K562 (cell line): Measurements from ENCODE around the gene ARHGAP25. TPM values are rescaled to one million over a fixed set of nuclear protein-coding genes. Genes with fewer than 3 reads are reported as not detected.

Experiments used
- ATAC-seq: fragments of 200-7000 bp; cut with Tn5 transposase; 3 replicates; pipeline ENCODE4 v1.9.1; 2020; ENCODE audit warnings: moderate library complexity
- BruUV-seq: library from RNA; stranded (reverse); fragments of 400-500 nt; replicated peaks from 2 replicates; lab custom pipeline; 2021; lab: Mats Ljungman, UMichigan
- CTCF ChIA-PET: fragments of 300-600 bp; formaldehyde crosslinking; extraction: SDS; loops from one replicate; lab custom pipeline; 2021; ENCODE audit warnings: low intra/inter-chr PET ratio; lab: Yijun Ruan, JAX
- POLR2A ChIA-PET: fragments of 300-600, 350-650 bp; sonication (Branson Sonifier 250); formaldehyde crosslinking; extraction: SDS; loops from one replicate; lab custom pipeline; 2021; ENCODE audit warnings: antibody characterized with exemption, inconsistent platforms; lab: Yijun Ruan, JAX
- DNase-seq, 4 experiments: peaks; one replicate each; pipeline versions ENCODE4 v3.0.0 to v3.0.0-alpha.2; 2011 to 2018; ENCODE audit warnings: low spot score in 3 of 4, mixed read lengths in 3 of 4; ENCODE audit errors: extremely low read depth in 1 of 4
- FAIRE-seq: peaks from 2 replicates; lab custom pipeline; 2011; peaks lifted over from hg19 to GRCh38; lab: Jason Lieb, UNC
- H2AFZ ChIP-seq: 2 replicates; pipeline ENCODE4 v1.6.0; 2011; ENCODE audit warnings: low read depth, low read length, control low read depth, inconsistent platforms
- H3K27ac ChIP-seq: fragments of 200-600 bp; 3 replicates; pipeline ENCODE4 v1.8.0; 2011; ENCODE audit warnings: low read depth, mild to moderate bottlenecking, control low read depth, inconsistent platforms, low read length, moderate library complexity, mixed read lengths; ENCODE audit errors: extremely low read depth
- H3K27me3 ChIP-seq, 2 experiments: fragments of 300-600 bp in 1 of 2; 2 replicates in 1 of 2; 3 replicates in 1 of 2; pipeline versions ENCODE4 v1.6.0 to v1.8.0; 2011; ENCODE audit warnings: inconsistent platforms in 2 of 2, low read length in 2 of 2, mild to moderate bottlenecking in 1 of 2, mixed read lengths in 1 of 2, moderate library complexity in 1 of 2; ENCODE audit not compliant: control insufficient read depth in 2 of 2, insufficient read depth in 2 of 2
- H3K36me3 ChIP-seq: fragments of 300-600 bp; 3 replicates; pipeline ENCODE4 v1.8.0; 2011; ENCODE audit warnings: mild to moderate bottlenecking, low read length, inconsistent platforms; ENCODE audit not compliant: control insufficient read depth, insufficient read depth
- H3K4me1 ChIP-seq, 2 experiments: fragments of 200-600 bp in 1 of 2; replicated peaks in 1 of 2; 2 replicates in 1 of 2; 3 replicates in 1 of 2; pipeline versions ENCODE4 v1.5.1 to v1.8.0; 2011; ENCODE audit warnings: inconsistent platforms in 2 of 2, low read length in 2 of 2, mild to moderate bottlenecking in 1 of 2, mixed read lengths in 1 of 2, moderate library complexity in 1 of 2; ENCODE audit not compliant: control insufficient read depth in 2 of 2, insufficient read depth in 2 of 2
- H3K4me2 ChIP-seq: 2 replicates; pipeline ENCODE4 v1.6.1; 2011; ENCODE audit warnings: low read length, control low read depth, inconsistent platforms, mixed read lengths; ENCODE audit not compliant: insufficient read depth
- H3K4me3 ChIP-seq: fragments of 200-600 bp; sonication (generic), shearing (Covaris generic); 2 replicates; pipeline ENCODE4 v1.5.1; 2016; ENCODE audit warnings: control low read depth, inconsistent platforms
- H3K79me2 ChIP-seq: fragments of 200-600 bp; 3 replicates; pipeline ENCODE4 v1.8.0; 2011; ENCODE audit warnings: low read length, inconsistent platforms; ENCODE audit not compliant: control insufficient read depth, insufficient read depth
- H3K9ac ChIP-seq, 2 experiments: 2 replicates each; pipeline versions ENCODE4 v1.6.0 to v1.6.1; 2011; ENCODE audit warnings: low read depth in 2 of 2, low read length in 2 of 2, control low read depth in 1 of 2, inconsistent platforms in 1 of 2, mild to moderate bottlenecking in 1 of 2, mixed read lengths in 1 of 2; ENCODE audit not compliant: insufficient read depth in 1 of 2
- H3K9me1 ChIP-seq: one replicate; pipeline ENCODE4 v1.6.0; 2011; ENCODE audit warnings: inconsistent platforms, mild to moderate bottlenecking, low read length, moderate library complexity; ENCODE audit not compliant: control insufficient read depth, insufficient read depth
- H3K9me3 ChIP-seq: replicated peaks from 2 replicates; pipeline ENCODE4 v1.5.1; 2011; ENCODE audit warnings: low read depth, low read length, inconsistent platforms; ENCODE audit not compliant: control insufficient read depth, insufficient read depth
- H4K20me1 ChIP-seq: replicated peaks from 2 replicates; pipeline ENCODE4 v1.6.1; 2011; ENCODE audit warnings: low read length, inconsistent platforms, mixed read lengths; ENCODE audit not compliant: control insufficient read depth, insufficient read depth
- HDAC3 ChIP-seq: fragments of 450-650 bp; IDR thresholded peaks from 2 replicates; pipeline ENCODE4 v1.6.1; 2018; ENCODE audit warnings: borderline replicate concordance, mild to moderate bottlenecking, moderate library complexity; ENCODE audit not compliant: partially characterized antibody
- PTTG1 ChIP-seq: fragments of 450-650 bp; IDR thresholded peaks from 2 replicates; pipeline ENCODE4 v1.6.1; 2016; ENCODE audit warnings: low read depth, mild to moderate bottlenecking, missing genetic modification characterization, missing compliant biosample characterization
- ZNF316 ChIP-seq: fragments of 450-650 bp; IDR thresholded peaks from 2 replicates; pipeline ENCODE4 v1.6.1; 2016
- ZNF318 ChIP-seq, 2 experiments: fragments of 450-650 bp; IDR thresholded peaks; 2 replicates each; pipeline ENCODE4 v1.6.1; 2016; ENCODE audit warnings: mild to moderate bottlenecking in 2 of 2, borderline replicate concordance in 1 of 2, low read depth in 1 of 2, moderate library complexity in 1 of 2
- ZNF354B ChIP-seq: fragments of 250-450 bp; sonication (Bioruptor Pico); IDR thresholded peaks from 2 replicates; pipeline ENCODE4 v1.4.0; 2020
- ZNF445 ChIP-seq: fragments of 250-450 bp; sonication (Bioruptor Pico); IDR thresholded peaks from 2 replicates; pipeline ENCODE4 v1.4.0; 2020; ENCODE audit warnings: low read depth, mild to moderate bottlenecking, moderate library complexity
- ZNF79 ChIP-seq: fragments of 250-450 bp; sonication (Bioruptor Pico); IDR thresholded peaks from 2 replicates; pipeline ENCODE4 v1.4.0; 2020; ENCODE audit warnings: low read depth, mild to moderate bottlenecking, moderate library complexity
- WGBS: fragments of 100-300 bp; shearing (Covaris generic); methylation state at CpG from one replicate; pipeline ENCODE4 v1.1.6; 2016; ENCODE audit warnings: low coverage, mixed read lengths; ENCODE audit not compliant: insufficient coverage; ENCODE audit errors: missing lambda C conversion rate; 5-methylcytosine and 5-hydroxymethylcytosine counted together
- in situ Hi-C: fragments of 300-500 bp; cut with MboI; formaldehyde crosslinking; loops from 4 replicates; pipeline ENCODE4 v1.15.0; 2018; ENCODE audit warnings: inconsistent platforms, mixed read lengths
- intact Hi-C: fragments of 100-400 bp; cut with micrococcal nuclease; formaldehyde crosslinking; loops from 2 replicates; pipeline ENCODE4 v1.14.2; 2022
- polyA plus RNA-seq, 8 experiments: library from polyadenylated mRNA; depleted of rRNA in 4 of 8; stranded (reverse) in 5 of 8; unstranded in 3 of 8; fragments of >200 nt; fragmentation: Nextera tagmentation in 2 of 8; fragmentation: Illumina TruSeq in 1 of 8; extraction: Ambion mirVana in 2 of 8; extraction: Trizol in 1 of 8; gene quantifications; 2 replicates each; pipeline versions ENCODE4 v1.2.1 to v1.2.3, GENCODE V29; 2011 to 2014; ENCODE audit warnings: inconsistent platforms in 1 of 8, missing spikeins in 1 of 8
- total RNA-seq, 7 experiments: library from RNA; depleted of rRNA in 6 of 7; stranded (reverse); fragments of >200 nt in 6 of 7; fragmentation: Illumina TruSeq in 2 of 7; extraction: Trizol in 2 of 7; gene quantifications; 2 replicates each; pipeline versions ENCODE4 v1.2.1 to v1.2.3, GENCODE V29; 2011 to 2021; ENCODE audit warnings: low replicate concordance in 1 of 7

ARHGAP25 gene
- total and polyA plus RNA-seq, 9 of the 15 experiments (the other 6 are each of a cell fraction or from before 2014, with no cell fraction given), result 4.9 to 14.8 (median 10.7) TPM

GRCh38 chr2:68767996-68768395 lies 33.4 kb downstream of the ARHGAP25 start:
- ATAC-seq (no peak), DNase-seq (no peak), FAIRE-seq (no peak)
- Histone ChIP-seq H3K9me1 (no peaks in the 10 kb centered on the region), H3K79me2 (no peaks in the 10 kb centered on the region), H3K4me3 (no peak overlapping the region), H3K4me2 (peak overlapping the region; percentile 34; the same call in 1 of the 2 replicates), H3K9me3 (no peaks in the 10 kb centered on the region), H3K4me1 (peaks cover 8 to 90% of the 10 kb centered on the region in 2 experiments), H4K20me1 (no peaks in the 10 kb centered on the region), H3K9ac (no peak overlapping the region), H2AFZ (peak overlapping the region; percentile 90; the same call in 1 of the 2 replicates), H3K36me3 (no peaks in the 10 kb centered on the region), H3K27ac (no peak overlapping the region), H3K27me3 (no peaks in the 10 kb centered on the region)
- 75% methylated on average over 4 of the region's 4 CpGs for WGBS
- intact Hi-C loops (loop anchor here (5.0 kb wide), 1 partner anchor 69 kb away; no protein-coding TSS in a partner anchor), in situ Hi-C loops (no loop called here)
- no TSS peak for BruUV-seq
- POLR2A ChIA-PET, result interaction anchor here (1.2 kb wide), 1 partner anchor 14 kb away, joined by 3 read pairs; no protein-coding TSS in a partner anchor
- TF ChIP-seq ZNF445 (CRISPR knock-in tag), result no peak
- TF ChIP-seq PTTG1 (tag), result no peak
- CTCF ChIA-PET, result interaction anchor here (0.6 kb wide), 1 partner anchor 301 kb away, joined by 3 read pairs; the partner anchor contains the start of genes APLF and FBXO48

GRCh38 chr2:68768461-68768860 lies 33.9 kb downstream of the ARHGAP25 start:
- Histone ChIP-seq H3K9me1 (no peaks in the 10 kb centered on the region), H3K27me3 (no peaks in the 10 kb centered on the region), H2AFZ (no peak overlapping the region), H3K9ac (no peak overlapping the region), H3K27ac (no peak overlapping the region), H3K79me2 (no peaks in the 10 kb centered on the region), H3K4me1 (peaks cover 8 to 91% of the 10 kb centered on the region in 2 experiments), H3K4me2 (no peak overlapping the region), H3K4me3 (no peak overlapping the region), H4K20me1 (no peaks in the 10 kb centered on the region), H3K36me3 (no peaks in the 10 kb centered on the region), H3K9me3 (no peaks in the 10 kb centered on the region)
- in situ Hi-C loops (no loop called here), intact Hi-C loops (loop anchor here (5.0 kb wide), 1 partner anchor 69 kb away; no protein-coding TSS in a partner anchor)
- FAIRE-seq (no peak), DNase-seq (no peak), ATAC-seq (no peak)
- BruUV-seq, result no TSS peak
- WGBS, result 47% methylated on average over 3 of the region's 3 CpGs
- ChIA-PET POLR2A (interaction anchor here (1.2 kb wide), 1 partner anchor 14 kb away, joined by 3 read pairs; no protein-coding TSS in a partner anchor), CTCF (interaction anchor here (0.6 kb wide), 1 partner anchor 301 kb away, joined by 3 read pairs; the partner anchor contains the start of genes APLF and FBXO48)
- TF ChIP-seq ZNF79 (CRISPR knock-in tag) (no peak), HDAC3 (no peak), ZNF354B (CRISPR knock-in tag) (no peak), ZNF318 (IDR thresholded peaks at IDR 0.05; ENCODE audit: borderline replicate concordance in 1 of 2, low read depth in 1 of 2) (no peak), ZNF316 (peak; percentile 38; the same call in 1 of the 2 replicates)
